ENCODE measurements around the gene MAP7. TPM values are rescaled to one million over a fixed set of nuclear protein-coding genes. Genes with fewer than 3 reads are reported as not detected.
"Not testable (repeated sequence)": the region's sequence is repeated elsewhere in the genome, so short reads cannot be mapped to it uniquely, and the experiment has no call there.

MAP7 gene
- total RNA-seq, 2 experiments from 2014 or later, result 0.94 to 1.1 TPM

DNA sequence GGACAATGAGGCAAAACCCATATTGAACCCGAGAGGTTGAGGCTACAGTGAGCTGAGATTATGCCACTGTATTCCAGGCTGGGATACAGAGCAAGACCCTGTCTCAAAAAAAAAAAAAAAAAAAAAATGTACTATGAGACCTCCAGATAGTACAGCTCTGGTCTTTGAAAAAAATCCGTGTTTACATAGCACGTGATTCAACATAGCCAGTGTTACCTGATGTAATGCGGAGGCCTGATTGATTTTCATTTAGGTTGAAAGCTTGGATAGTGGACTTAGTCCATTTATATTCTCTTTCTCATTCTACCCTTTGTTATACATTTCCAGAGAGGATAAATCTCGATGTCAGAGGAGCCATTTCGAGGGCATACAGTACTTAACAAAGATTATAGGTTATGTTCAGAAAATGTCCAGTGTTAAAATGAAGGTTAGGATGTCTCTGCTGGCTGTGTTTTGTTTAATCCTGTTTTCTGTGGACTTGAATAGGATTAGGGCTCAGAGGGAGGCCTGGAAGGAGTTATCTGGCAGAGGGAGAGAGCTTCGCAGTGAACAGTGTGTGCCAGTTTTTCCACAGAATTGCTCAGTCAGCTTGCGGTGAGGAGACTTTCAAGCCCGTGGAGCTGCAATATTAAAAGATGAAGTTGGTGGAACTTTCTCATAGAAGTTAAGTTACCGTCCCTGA, 226.7 kb downstream of the MAP7 start:
- CTCF ChIA-PET, result no interaction called here

DNA sequence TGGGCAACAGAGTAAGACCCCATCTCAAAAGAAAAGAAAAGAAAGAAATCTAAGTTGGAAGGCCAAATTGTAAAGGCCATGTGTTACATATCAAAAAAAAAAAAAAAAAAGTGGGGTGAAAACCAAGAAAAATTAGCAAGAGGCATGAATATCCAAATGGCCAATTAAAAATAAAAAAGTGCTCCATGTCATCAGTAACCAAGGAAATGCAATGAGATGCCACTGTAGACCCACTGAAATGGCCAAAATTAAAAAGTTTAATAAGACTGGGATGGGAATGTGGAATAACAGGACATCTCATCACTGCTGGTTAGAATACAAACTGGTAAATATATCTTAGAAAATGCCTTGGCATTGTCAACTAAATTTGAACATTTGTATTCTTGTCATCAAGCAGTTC, 230.5 kb downstream of the MAP7 start:
- ChIA-PET POLR2A (no interaction called here), CTCF (interaction anchor here (0.7 kb wide), 1 partner anchor 277 kb away, joined by 3 read pairs; no protein-coding TSS in a partner anchor)

More for the DNA sequence above, 226.7 kb downstream of the MAP7 start:
- POLR2A ChIA-PET, result no interaction called here

GRCh38 chr6:136318676-136319075, 231.5 kb downstream of the MAP7 start:
- ChIA-PET POLR2A (interaction anchor here (1.2 kb wide), 1 partner anchor 30 kb away, joined by 3 read pairs; no protein-coding TSS in a partner anchor), CTCF (no interaction called here)

GRCh38 chr6:136317971-136318370, 232.3 kb downstream of the MAP7 start:
- POLR2A ChIA-PET, result interaction anchor here (1.2 kb wide), 2 partner anchors 28 to 29 kb away, joined by 3 to 4 read pairs; no protein-coding TSS in a partner anchor
- CTCF ChIA-PET, result interaction anchor here (0.7 to 1.7 kb wide), 3 partner anchors 35 to 92 kb away, joined by 3 to 4 read pairs (median 4); no protein-coding TSS in a partner anchor

GRCh38 chr6:136317021-136317694, 233.1 kb downstream of the MAP7 start:
- CTCF ChIA-PET, result interaction anchor here (0.6 to 1.7 kb wide), 6 partner anchors 16 to 91 kb away, joined by 3 to 4 read pairs (median 3); no protein-coding TSS in a partner anchor
- POLR2A ChIA-PET, result interaction anchor here (1.2 kb wide), 1 partner anchor 27 kb away, joined by 4 read pairs; no protein-coding TSS in a partner anchor

GRCh38 chr6:136315594-136315993, 234.6 kb downstream of the MAP7 start:
- ChIA-PET CTCF (interaction anchor here (1.1 kb wide), 1 partner anchor 114 kb away, joined by 3 read pairs; no protein-coding TSS in a partner anchor), POLR2A (no interaction called here)

DNA sequence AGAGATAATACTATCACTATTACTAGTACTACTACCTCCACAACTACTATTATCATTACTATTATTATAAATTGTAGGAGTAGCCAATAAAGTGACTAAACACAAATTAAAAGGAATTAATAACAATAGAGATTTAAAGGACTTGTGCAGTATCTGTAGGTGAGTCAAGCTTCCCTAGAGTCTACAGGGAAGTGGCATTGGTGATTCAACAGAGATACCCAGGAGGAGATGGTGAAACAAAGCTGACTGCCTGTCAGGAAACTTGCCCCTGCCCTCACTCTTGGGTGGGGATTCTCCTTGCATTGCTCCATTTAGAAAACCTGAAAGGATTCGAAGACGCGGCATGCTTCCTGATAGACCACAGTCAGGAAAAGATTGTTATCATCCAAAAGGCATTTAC, 237.2 kb downstream of the MAP7 start:
- POLR2A ChIA-PET, result no interaction called here
- CTCF ChIA-PET, result no interaction called here

GRCh38 chr6:136309729-136310311, 240.4 kb downstream of the MAP7 start:
- CTCF ChIA-PET, result no interaction called here
- POLR2A ChIA-PET, result no interaction called here

DNA sequence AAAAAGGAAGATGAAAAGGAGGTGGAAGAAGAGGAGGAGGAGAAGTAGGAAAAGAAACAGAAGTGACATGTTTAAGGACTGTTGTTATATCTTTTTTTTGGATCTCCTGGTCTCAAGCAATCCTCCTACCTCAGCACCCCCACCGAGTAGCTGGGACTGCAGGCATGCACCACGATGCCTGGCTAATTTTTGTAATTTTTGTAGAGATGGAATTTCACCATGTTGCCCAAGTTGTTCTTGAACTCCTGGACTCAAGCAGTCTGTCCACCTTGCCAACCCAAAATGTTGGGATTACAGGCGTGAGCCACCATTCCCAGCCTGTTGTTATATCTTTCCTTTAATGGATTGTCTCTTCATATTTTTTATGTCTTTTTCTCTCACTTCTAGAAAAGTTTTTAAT, 241.1 kb downstream of the MAP7 start:
- CTCF ChIA-PET, result no interaction called here
- POLR2A ChIA-PET, result no interaction called here

DNA sequence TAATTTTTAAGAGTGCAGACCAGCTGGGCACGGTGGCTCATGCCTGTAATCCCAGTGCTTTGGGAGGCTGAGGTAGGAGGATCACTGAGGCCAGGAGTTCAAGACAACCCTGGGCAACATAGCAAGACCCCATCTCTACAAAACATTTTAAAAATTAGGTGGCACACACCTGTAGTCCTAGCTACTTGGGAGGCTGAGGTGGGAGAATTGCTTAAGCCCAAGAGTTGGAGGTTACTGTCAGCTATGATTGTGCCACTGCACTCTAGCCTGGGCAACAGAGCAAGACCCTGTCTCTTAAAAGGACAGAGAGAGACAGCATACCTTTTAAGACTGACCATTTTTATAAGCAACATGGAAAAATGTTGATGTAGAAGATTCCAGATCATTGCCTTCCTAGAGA, 241.8 kb downstream of the MAP7 start:
- CTCF ChIA-PET, POLR2A ChIA-PET: not testable (repeated sequence)

- POLR2A ChIA-PET, result no interaction called here
- CTCF ChIA-PET, result interaction anchor here (0.6 kb wide), 1 partner anchor 85 kb away, joined by 5 read pairs; no protein-coding TSS in a partner anchor
Measured at GRCh38 chr6:136307351-136307750, 242.9 kb downstream of the MAP7 start.

DNA sequence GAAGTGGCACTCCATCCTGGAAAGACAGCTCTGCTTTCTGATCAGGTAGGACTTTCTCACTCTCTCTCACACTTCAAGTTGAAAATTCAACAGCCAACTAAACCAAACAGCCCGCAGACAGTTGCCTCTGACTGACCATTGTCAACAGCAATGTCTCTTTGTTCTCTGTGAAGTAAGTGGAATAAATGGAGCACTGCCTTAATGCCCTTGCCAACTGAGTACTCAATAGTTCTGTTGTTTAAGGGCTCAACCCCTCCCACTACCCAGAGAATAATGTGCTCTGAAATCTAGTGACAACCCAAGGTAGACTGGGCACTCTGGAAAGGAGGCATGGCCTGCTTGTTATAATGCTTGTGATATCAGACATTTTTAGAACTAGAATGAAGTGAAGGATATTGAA, 243.8 kb downstream of the MAP7 start:
- POLR2A ChIA-PET, result no interaction called here
- CTCF ChIA-PET, result no interaction called here

DNA sequence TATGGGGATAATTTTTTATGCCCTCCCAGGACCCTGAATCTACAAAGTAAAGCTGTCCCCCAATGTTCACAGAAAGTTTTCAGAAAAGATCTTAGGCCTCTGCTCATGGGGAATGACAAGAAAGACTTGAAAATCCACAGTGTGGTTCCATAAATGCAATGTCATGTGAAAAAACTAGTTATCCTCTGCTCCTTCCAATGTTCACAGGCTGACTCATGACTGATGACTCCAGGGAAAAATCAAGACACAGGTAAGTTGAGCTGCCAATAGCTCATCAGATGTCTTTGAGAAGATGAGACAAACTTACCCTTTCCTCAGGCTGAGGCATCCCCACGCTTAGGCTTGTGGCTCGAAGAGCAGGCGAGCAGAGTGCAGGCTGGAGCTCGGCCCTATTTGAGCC, 245.8 kb downstream of the MAP7 start:
- ChIA-PET POLR2A (no interaction called here), CTCF (no interaction called here)

DNA sequence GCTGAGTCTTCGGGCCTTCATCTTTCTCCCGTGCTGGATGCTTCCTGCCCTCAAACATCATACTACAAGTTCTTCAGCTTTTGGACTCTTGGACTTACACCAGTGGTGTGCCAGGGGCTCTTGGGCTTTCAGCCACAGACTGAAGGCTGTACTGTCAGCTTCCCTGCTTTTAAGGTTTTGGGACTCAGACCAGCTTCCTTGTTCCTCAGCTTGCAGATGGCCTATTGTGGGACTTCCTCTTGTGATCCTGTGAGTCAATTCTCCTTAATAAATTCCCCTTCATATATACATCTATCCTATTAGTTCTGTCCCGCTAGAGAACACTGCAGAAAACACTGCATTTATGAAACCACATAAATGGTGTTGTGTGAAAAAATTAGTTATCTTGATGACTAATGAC, 246.7 kb downstream of the MAP7 start:
- ChIA-PET CTCF (no interaction called here), POLR2A (no interaction called here)

- CTCF ChIA-PET, result no interaction called here
Measured at GRCh38 chr6:136294621-136295020, 255.6 kb downstream of the MAP7 start.

More at GRCh38 chr6:136294621-136295020, 255.6 kb downstream of the MAP7 start:
- POLR2A ChIA-PET, result no interaction called here

Other genes starting within 250 kb of the MAP7 start
- gene MAP3K5, start 242.1 kb upstream of the MAP7 start, total RNA-seq, result 10 to 100 TPM in 1 of 2 experiments, 1 to 10 TPM in 1; 9.2 to 11.0 TPM

Data from activated CD8-positive, alpha-beta memory T cell treated with anti-CD3 and anti-CD28 coated beads for 36 hours (primary cell).